NCI-H510A (cell line): Measurements from ENCODE around the gene MAGI2.

Source experiments
- DNase-seq: peaks from one replicate; lab custom pipeline; 2025; lab: John Stamatoyannopoulos, UW

MAGI2 gene

DNA sequence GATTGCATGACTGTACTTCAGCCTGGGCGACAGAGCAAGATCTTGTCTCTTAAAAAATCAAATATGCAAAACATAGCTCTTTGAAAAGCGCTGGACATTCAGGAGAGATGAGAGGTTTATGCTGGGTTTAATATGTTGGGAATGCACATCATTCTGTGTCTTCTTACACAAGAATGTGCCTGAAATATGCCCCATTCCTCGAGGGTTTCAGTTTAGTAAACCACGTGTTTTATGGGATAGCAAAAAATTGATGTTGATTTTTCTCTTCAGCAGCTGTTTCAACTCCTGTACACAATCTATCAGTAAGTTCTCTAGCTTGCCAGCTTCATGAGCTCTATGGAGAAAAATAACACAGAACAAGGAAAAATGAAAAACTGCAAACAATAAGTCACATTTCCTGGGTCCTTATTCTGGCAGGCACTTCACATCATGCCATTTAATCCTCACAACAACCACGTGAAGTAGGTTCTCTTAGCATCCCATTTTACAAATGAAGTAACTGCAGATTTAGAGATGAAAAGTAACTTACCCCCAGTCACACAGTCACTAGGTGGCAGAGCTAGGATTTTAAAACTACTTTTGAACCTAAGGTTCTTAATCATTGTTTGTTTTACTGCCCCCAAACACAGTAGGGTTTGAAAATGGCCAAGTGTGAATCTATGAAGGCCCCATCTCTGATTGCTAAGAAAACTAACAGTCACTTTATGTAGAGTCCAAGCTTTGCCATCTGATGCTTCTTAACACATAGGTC is 1231.3 kb downstream of the MAGI2 start:
- DNase-seq = no peak

DNA sequence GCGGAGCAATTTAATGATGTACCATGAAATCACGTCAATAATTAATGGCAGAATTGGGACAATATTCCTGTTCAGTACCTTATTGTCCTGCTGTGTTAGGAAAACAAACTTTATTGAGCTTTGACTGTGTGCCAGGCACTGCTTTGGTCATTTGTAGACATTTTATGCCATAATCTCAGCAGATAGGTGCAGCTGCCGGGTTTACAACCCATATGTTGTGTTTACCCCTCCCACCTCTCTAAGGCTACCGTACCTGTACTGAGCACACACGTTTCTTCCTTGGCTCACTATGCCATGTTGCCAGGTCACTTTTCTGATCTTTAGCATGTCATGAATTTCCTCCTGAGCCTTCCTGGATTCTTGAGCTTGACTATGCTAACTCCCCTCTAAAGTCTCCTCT is 1232.7 kb downstream of the MAGI2 start:
- no peak for DNase-seq

DNA sequence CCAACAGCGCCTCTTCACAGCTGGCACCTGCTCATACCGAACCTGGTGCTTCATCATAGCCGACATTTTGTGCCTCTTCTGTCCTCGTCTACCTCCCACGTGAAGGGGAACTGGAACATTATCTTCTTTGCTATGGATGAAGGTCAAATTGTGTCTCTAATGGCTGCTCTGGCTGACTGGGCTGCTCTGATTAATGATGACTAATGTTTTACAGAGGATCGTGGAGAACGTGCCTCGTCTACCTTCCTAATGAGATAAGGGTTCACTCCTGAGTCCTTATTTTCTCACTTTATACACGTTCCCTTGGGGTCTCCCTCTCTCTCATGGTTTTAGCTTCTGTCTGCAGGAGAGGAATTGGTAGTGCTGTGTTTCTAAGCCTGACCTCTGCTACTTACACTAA is 1234.6 kb downstream of the MAGI2 start:
- DNase-seq = no peak

DNA sequence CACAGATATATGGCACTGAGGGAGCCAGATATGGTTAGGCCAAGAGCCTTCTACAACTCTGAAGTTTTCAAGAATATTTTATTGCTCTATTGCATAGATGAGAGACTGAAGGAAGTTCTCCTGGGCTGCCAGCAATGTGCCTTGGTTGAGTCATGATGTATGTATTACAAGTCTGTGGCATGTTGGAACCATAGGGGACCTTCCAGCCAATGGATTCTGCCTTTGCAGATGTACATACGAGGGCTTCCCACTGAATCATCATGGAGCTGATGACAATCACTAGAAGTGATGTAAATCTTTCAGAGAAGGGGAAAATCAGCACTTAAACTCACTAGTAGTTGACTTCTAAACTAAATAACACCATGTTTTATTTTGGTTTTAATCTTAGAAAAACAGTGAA is 1235.4 kb downstream of the MAGI2 start:
- no peak for DNase-seq

DNA sequence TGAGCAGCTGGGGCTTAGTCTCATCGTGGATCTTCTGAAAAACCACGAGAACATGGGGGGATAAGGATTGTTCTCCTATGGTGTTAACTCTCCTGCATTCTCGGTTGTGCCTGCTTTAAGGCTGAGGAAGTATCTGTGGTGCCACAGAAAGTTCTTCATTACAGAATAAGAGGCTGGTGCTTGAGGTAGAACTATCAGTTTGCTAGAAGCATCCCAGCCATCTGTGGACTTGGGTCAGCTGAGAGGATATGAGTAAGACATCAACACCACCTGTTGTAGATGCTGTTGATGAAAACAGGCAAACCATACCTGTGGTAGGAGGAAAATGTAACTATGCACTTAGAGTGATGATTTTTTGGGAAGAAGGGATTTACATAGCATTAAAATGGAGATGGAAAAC is 1238.3 kb downstream of the MAGI2 start:
- DNase-seq = no peak

DNA sequence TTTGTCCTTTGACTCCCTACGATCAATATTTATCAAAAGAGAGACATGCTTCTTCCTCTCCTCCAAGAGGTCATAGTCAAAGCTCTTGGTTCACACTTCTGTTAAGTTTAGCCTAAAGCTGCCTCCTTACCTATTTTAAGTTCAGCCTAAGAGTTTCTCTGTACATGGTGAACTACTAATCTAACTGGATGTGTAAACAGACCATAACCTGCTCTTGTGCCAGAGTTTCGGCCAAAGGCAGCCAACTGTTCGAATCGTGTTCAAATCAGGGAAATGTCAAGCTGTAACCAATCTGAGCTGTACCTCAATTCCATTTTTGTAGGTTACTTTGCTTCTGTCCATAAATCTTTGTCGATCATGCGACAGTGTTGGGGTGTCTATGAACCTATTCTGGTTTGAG is 1240.1 kb downstream of the MAGI2 start:
- DNase-seq = no peak

DNA sequence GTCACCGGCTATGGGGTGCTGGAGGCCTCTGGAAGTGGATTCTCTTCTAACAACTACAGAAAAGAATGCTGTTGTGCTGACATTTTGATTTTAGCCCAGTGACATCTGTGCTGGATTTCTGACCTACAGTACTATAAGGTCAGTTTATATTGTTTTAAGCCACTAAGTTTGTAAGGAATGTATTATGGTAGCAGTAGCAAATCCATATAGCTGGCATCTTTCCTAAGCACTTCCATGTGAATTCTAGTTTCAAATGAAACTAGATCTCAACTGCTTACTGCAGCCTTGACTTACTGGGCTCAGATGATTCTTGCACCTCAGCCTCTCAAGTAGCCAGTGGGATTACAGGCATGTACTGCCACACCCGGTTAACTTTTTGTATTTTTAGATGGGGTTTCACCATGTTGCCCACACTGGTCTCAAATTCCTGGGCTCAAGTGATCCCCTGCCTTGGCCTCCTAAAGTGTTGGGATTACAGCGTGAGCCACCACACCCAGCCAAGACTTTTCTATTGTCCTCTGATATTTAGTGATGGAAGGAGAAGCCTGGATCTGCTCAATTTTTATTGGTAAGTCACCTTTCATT is 1240.9 kb downstream of the MAGI2 start:
- no peak for DNase-seq

DNA sequence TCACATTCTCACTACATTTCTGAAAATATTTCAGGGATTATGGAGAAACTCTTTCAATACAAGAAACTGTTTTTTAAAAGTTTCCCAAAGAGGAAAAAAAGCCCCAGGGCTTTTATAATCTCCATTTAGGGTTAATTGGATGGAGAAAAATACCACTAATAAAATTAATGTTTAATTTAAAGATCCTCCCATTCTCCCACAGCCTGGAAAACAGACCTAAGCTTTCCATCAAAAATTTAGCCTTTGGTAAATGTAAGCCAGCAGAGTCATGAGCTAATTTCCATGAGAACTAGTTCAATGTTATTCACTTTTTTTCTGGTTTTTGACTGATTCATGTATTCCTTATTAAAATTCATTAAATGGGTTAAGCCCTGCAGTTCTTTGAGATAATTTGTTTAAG is 1246.2 kb downstream of the MAGI2 start:
- DNase-seq = no peak

DNA sequence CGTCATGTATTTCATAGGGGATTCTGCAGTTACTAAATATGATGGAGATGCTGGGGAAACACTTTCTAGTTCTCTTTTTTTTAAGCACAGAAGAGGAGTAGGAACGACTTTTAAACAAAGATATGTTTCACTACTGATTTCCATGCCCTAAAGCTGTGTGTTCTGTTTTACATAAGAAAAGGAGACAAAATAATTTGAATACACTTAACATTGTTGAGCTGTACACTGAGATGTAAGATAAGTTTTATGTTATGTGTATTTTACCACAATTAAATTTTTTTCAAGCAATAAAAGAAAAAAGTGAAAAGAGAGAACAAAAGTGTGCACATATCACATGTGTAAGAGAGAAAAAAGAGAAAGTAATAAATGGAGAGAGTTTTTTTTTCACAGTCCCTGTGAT is 1246.7 kb downstream of the MAGI2 start:
- DNase-seq = no peak

DNA sequence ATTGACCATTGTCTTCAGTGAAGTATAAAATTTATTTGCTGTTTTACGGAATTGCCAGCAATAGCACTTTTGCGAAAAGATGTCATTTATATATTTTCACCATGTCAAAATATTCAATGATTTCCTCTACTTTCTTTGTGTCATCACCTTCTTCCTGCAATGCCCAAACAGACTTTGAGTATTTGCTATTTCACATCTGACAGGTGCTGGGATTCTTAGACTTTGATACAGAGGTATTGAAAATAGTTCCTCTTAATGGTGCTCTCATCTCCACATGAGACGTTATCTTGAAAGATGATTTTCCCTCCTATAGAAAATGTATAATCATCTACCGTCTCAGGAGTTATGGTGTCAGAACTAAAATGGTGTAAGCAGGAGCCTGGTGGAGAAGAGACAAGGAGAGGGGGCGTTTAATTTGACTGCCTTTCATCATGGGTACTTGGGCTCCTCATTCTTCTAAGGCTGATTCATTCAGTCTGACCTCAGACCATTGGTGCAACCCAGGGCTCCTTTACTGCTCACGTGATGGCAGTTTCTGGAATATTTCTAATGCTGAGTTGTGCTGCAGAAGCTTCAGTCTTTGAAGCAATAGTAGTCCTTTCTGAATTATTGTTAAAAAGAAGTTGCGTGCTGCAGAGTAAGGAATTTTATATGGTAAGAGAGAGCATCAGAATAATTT is 1250.3 kb downstream of the MAGI2 start:
- DNase-seq = no peak

DNA sequence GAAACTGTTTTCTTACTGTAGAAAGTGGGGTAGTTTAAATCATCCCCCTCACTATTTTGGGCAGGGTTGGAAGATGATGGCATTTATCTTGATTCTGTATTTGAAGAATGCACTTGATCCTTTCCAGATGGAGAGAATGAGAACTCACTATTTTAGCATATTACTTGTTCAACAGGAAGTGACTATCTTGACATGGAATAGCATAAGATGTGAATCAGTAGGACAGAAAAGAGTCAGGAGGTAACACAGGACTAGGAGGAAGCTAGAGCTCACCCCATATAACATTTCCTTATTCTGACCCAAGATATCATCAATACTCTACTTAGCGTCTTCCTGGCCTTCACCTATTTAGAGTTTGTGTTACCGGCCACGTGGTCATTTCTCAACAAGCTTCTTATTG is 1254.7 kb downstream of the MAGI2 start:
- DNase-seq = no peak

DNA sequence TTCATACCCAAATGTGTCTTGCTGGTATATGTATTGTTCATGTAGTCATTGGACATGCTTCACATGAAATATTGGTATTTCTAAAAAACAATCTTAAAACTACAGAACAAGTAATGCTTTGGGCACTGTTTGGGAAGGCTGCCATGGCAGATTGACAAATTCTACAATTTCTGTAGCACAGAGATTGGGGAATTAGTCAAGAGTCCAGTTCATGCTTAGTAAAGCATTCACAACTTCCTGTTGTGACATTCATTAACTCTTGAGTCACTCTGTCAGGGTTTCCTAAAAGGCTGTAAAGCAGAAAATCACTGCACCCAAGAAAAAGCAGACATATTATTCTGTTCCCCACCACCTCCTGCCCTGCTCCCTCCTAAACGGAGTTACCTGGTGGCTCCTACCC is 1256.0 kb downstream of the MAGI2 start:
- DNase-seq = no peak

DNA sequence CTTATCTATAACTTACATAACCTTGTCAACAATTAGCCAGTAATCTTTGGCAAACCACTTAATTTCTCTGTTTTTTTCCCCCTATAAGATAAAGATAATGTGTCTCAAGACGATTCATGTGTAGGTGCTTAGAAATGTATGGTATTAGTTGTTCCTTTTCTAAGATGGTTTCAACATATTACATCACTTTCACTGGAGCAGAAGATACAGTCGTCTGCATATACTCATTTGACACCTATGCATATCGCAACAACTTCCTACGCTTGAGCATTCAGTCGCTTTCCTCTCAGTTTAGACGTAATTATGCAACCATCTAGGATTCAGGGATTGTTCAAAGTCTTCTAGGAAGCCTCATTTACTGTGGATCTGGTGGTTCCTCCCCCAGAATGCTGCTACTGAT is 1258.2 kb downstream of the MAGI2 start:
- no peak for DNase-seq

DNA sequence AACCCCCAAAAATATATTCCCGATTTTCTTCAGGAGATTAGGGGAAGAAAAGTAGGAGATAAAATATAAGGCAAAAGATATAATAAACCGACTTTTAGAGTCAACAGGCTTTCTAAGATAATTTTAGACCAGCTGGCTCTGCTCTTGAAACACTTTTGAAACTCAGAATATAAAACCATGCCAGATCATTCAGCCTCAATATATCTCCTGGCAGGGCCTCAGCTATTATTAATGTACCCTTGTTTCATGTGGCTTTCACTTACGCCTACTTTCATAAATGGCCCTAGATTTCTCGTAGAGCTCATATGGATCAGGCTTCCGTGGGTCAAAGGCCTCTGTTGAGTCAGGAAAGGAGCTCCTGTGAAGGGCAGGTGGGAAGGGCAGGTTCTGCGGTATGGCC is 1258.9 kb downstream of the MAGI2 start:
- no peak for DNase-seq

DNA sequence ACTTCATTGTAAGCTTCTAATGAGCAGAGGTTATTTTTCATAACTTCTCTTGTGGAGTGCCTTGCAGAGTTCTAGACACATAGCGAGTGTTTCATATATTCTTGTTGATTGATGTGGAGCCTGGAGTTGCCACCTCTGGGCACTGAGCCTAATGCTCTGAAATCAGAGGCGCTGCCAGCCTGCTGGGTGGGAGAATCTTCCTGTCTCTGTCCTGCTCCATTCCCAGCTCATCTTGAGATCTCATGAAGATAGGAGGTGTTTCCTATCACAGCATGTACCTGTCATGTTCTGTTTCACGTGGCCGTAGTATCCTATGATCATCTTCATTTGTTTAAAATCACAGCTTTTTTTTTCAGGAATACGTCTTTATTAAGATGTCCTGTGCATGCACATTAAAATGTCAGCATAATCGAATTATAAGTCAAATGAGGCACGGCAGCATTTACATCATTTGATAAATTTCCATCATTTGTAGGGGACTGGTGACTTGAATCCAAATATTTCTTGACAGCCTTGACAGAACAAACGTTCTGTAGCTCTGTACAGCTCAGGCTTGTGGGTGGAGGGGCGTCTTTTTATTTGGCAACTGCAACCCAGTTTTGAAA is 1261.9 kb downstream of the MAGI2 start:
- no peak for DNase-seq

DNA sequence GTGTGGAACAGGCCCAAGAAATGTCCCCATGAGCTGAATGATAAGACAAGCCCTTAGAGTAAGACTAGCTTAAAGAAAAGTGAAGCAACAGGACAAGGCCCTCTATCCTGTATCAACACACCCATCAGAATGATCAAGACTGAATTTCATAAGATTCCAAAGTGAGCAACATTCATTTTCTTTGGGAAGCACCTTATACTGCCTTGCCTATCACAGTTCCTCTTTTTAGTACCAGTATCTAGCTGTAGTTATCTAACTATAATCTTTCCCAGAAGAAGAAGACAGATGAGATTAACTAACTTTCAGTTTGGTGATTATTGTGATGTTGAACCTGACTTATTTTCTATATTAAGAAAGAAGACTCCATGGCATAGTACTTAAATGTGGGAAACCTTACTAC is 1263.7 kb downstream of the MAGI2 start:
- DNase-seq = no peak

DNA sequence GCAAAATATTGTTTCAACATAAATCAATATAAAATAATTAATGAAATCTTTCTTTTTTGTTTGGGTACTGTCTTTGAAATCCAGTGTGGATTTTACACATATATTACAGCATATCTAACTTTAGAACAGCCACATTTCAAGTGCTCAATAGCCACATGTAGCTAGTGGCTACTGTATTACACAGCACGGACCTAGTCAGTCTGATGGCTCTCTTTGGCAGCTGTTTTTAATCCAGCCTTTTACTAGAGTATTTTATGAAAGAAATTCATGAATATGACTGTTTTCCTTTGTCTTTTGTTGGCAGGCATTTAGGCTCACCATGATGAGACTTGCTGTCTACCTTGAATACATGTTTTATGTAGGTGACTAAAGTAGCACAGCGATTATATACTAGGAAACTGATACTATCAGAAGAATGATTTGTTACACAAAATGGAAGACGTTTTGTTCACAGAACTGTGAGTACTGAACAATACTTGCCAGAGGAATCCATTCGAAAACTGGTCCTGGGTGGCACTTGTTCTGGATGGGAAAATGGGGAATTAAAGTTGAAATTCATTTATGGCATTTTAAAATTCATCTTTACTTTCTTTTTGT is 1268.2 kb downstream of the MAGI2 start:
- DNase-seq = no peak

DNA sequence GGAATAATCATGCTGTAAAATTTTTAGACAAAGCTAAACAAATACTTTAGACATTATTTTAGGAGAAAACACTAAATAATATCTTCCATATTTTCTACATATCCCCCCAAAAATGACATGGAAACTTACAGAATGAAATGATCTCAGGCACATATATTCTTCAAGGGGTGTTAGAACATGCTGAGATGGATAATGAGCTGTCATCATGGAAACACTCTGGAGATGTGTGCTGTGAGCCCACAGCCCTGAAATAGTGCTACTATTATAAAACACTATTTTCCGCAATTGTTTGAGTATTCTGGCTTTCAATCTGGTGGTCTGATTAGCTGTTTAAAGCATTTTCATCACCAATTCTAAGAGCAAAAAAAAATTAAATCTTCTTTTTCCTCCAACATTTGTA is 1269.2 kb downstream of the MAGI2 start:
- no peak for DNase-seq

DNA sequence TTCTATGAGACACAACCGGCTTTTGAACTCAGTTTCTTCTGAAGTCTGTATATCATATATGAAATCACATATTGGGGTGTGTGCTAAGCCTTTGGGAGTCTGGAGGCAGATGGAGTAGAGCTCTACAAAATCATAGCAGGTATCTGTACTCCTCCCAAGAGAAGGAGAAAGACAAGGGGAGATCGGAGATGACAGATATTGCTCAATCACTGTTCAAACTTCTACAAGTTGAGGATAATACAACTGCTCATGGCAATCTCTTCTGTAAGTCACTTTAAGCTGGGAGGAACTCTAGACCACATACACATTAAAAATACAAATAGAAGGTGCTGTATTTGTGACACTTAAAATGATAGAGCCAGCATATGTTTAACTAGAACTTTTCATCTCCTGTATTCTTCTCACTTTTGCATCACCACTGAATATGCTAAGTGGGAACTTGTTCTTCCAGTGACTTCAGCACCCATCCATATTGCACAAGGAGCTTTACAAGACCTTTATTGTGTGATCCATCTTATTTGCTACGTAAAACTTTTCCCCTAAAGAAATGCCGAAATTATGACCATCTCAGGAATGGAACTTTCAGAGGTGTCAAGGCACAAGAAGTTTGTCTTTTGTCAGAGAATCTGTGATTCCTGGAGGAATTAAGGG is 1273.5 kb downstream of the MAGI2 start:
- no peak for DNase-seq

DNA sequence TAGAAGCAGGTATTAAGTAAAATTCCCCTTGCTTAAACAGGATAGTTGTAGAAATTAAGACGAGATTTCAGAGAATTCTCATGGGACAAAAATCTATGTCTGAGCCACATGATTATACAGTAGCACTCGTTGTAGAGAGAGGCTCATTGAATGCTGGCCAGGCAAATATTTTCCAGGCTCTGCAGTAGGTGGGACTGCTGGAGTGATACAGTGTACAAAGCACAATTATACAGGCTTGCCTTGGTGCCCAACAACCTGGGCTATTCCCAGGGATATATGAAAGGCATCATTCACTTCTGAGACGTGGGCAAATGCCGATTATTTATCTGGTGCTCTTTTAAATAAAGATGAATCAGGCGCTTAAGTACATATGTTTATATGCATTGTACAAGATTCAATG is 1274.3 kb downstream of the MAGI2 start:
- DNase-seq = no peak

DNA sequence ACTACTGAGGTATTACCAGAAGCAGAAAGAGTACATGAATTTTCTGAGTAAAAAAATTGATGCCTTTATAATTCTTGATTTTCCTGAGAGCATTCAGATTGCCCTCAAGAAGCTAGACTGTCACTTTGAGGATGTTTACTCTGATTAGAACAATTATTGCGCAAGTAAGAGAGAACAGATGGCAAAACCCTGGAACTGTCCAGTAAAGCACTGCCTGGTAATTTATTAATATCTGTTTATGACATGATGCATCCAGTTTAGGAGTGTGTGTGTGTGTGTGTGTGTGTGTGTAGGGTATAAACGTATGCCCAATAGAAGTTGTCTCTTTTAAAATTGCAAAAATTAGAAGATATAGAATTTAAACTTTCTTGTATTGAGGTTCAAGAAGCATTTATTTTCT is 1275.1 kb downstream of the MAGI2 start:
- DNase-seq = no peak

DNA sequence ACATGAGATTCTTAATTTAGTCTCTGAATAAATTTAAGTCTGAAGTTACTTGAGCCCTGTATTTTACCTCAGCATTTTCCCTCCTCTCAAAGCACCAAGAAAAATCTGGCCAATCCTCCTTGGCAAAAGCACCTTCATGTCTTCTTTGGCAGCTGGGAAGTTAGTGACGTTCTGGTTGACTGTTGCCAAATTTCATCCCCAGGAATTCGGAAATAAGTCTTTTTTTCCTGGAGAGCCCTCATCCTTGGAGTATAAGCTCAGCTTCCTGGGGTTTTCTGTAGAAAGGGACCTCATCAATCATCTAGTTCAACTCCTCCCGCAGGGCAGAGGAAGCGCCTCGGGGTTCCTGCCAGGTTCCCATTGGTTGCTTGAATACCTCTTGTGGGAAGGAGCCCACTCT is 1277.3 kb downstream of the MAGI2 start:
- DNase-seq = no peak
